Activated T-cell treated with anti-CD3 and anti-CD28 coated beads for 4 hours (primary cell): ENCODE data around the gene CAPN10.

ENCODE experiments used
- DNase-seq: peaks from one replicate; pipeline ENCODE4 v3.0.0-alpha.2; 2020

Gene CAPN10

GRCh38 chr2:240590681-240591111 is 4.2 kb downstream of the CAPN10 start:
- DNase-seq, result no peak

GRCh38 chr2:240591226-240591625 is 4.7 kb downstream of the CAPN10 start:
- DNase-seq, result no peak

GRCh38 chr2:240591784-240592183 is 5.2 kb downstream of the CAPN10 start:
- DNase-seq, result no peak

- DNase-seq, result no peak
Measured at GRCh38 chr2:240593026-240593702, 6.6 kb downstream of the CAPN10 start.

GRCh38 chr2:240593703-240594451 is 7.3 kb downstream of the CAPN10 start:
- no peak for DNase-seq

- DNase-seq, result no peak
Measured at GRCh38 chr2:240594511-240595380, 8.2 kb downstream of the CAPN10 start.

- DNase-seq, result no peak
Measured at GRCh38 chr2:240595381-240596079, 9.0 kb downstream of the CAPN10 start.

- DNase-seq, result no peak
Measured at GRCh38 chr2:240596080-240596460, 9.5 kb downstream of the CAPN10 start.

- no peak for DNase-seq
Measured at GRCh38 chr2:240596491-240596931, 10.0 kb downstream of the CAPN10 start.

- DNase-seq, result no peak
Measured at GRCh38 chr2:240597054-240597418, 10.5 kb downstream of the CAPN10 start.

- no peak for DNase-seq
Measured at GRCh38 chr2:240597419-240598181, 11.1 kb downstream of the CAPN10 start.

- no peak for DNase-seq
Measured at GRCh38 chr2:240598311-240598911, 11.9 kb downstream of the CAPN10 start.

GRCh38 chr2:240599141-240599583 is 12.6 kb downstream of the CAPN10 start:
- no peak for DNase-seq

GRCh38 chr2:240600451-240600961 is 14.0 kb downstream of the CAPN10 start:
- DNase-seq, result no peak

GRCh38 chr2:240601061-240601830 is 14.7 kb downstream of the CAPN10 start:
- DNase-seq, result no peak

- DNase-seq, result no peak
Measured at GRCh38 chr2:240601831-240602160, 15.3 kb downstream of the CAPN10 start.

- no peak for DNase-seq
Measured at GRCh38 chr2:240602266-240603050, 15.9 kb downstream of the CAPN10 start.

- no peak for DNase-seq
Measured at GRCh38 chr2:240603081-240603835, 16.7 kb downstream of the CAPN10 start.

- no peak for DNase-seq
Measured at GRCh38 chr2:240603846-240604245, 17.3 kb downstream of the CAPN10 start.
